ENCODE data around the gene IRAK4. TPM values are rescaled to one million over a fixed set of nuclear protein-coding genes. Genes with fewer than 3 reads are reported as not detected.
A peak's percentile ranks its signal among the peaks of the same experiment; 100 is the strongest.

The IRAK4 gene
- polyA plus RNA-seq, 3 donors: 17.3 to 44.6 (median 29.0) TPM

DNA sequence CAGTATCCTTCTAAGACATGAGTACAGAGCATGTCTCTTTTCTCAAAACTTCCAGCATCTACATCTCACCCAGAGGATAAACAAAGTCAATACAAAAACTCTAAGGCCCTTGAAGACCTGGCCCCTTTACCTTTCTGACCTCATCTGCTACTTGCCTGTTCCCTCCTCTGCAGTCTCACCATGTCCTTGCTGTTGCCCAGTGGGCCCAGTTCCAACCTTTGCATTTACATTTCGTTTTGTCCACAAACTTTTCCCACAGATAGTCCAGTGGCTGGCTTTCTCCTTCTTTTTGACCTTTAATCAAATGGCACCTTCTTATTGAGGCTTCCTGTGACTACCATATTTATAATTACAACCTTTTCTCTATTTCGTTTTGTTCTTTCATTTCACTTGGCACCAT, 1.6 kb downstream of the IRAK4 start:
- TF ChIP-seq, protein P1, sequence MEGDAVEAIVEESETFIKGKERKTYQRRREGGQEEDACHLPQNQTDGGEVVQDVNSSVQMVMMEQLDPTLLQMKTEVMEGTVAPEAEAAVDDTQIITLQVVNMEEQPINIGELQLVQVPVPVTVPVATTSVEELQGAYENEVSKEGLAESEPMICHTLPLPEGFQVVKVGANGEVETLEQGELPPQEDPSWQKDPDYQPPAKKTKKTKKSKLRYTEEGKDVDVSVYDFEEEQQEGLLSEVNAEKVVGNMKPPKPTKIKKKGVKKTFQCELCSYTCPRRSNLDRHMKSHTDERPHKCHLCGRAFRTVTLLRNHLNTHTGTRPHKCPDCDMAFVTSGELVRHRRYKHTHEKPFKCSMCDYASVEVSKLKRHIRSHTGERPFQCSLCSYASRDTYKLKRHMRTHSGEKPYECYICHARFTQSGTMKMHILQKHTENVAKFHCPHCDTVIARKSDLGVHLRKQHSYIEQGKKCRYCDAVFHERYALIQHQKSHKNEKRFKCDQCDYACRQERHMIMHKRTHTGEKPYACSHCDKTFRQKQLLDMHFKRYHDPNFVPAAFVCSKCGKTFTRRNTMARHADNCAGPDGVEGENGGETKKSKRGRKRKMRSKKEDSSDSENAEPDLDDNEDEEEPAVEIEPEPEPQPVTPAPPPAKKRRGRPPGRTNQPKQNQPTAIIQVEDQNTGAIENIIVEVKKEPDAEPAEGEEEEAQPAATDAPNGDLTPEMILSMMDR (IDR thresholded peaks at IDR 0.05): no peak
- peaks cover 8 to 10% of the 10 kb centered on the region in 2 donors for H3K36me3 Mint-ChIP-seq
- peak overlapping the region; percentile 31 to 97 for H3K4me3 Mint-ChIP-seq
- Histone ChIP-seq H3K9me3 (replicated peaks in 1 of 2; ENCODE audit: control insufficient read depth in 1 of 2, insufficient read depth in 1 of 2, low read length in 2 of 2) (no peaks in the 10 kb centered on the region), H3K9ac (ENCODE audit: insufficient read depth, low read length, poor library complexity, severe bottlenecking) (no peak overlapping the region), H3K27me3 (ENCODE audit: control insufficient read depth in 2 of 2, insufficient read depth in 2 of 2, low read length in 2 of 2) (no peaks in the 10 kb centered on the region), H3K4me2 (replicated peaks; ENCODE audit: extremely low read depth, low read length, poor library complexity, severe bottlenecking) (peak overlapping the region; percentile 81), H2AFZ (ENCODE audit: insufficient read depth, low read depth, low read length, poor library complexity, severe bottlenecking) (no peak overlapping the region), H3K36me3 (replicated peaks in 1 of 2; ENCODE audit: control insufficient read depth in 1 of 2, insufficient read depth in 2 of 2, low read length in 2 of 2) (peaks cover 0 to 28% of the 10 kb centered on the region in 2 donors), H3K27ac (ENCODE audit: low read depth in 1 of 2, low read length in 2 of 2) (peak overlapping the region in 1 of 2 donors; percentile 97), H3K79me2 (ENCODE audit: insufficient read depth, low read length) (peaks cover 74% of the 10 kb centered on the region), H3K4me1 (ENCODE audit: control insufficient read depth in 1 of 2, insufficient read depth in 2 of 2, low read length in 2 of 2) (peaks cover 32 to 46% of the 10 kb centered on the region in 2 donors), H3K4me3 (replicated peaks in 1 of 3; ENCODE audit: low read depth in 2 of 3, low read length in 3 of 3) (peak overlapping the region in 1 of 3 experiments; percentile 89), H4K20me1 (ENCODE audit: insufficient read depth, low read length) (peaks cover 25% of the 10 kb centered on the region)
- intact Hi-C loops (cut with micrococcal nuclease): no loop called here
- peaks cover 50% of the 10 kb centered on the region for H3K4me1 Mint-ChIP-seq
- H3K27me3 Mint-ChIP-seq (ENCODE audit: low read depth in 3 of 3): peaks cover 0 to 4% (median 0%) of the 10 kb centered on the region in 3 donors
- peak overlapping the region in 6 of 7 donors; percentile 27 to 99 (median 90) for H3K27ac Mint-ChIP-seq
- DNase-seq: no peak
- WGBS (ENCODE audit: insufficient coverage): 83% methylated on average over 1 of the region's 2 CpGs
- no peaks in the 10 kb centered on the region for H3K9me3 Mint-ChIP-seq

DNA sequence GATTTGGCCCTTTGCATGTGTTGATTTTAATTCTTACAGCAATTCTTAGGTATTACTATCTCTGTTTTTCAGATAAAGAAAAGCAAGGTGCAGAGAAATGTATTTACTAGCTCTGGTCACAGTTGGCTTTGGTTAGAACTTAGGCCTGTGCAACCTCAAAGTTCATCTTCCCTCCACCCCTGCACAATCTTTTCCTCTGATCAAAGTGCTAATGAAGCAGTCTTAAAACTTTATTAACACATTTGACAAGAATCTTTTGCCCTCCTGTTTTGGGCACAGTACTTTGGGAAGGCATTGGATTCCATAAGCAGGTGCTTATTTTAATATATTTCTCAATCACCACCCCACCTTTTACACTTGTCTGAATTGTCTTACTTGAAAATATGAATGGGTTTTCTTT, 2.7 kb downstream of the IRAK4 start:
- Histone ChIP-seq H3K27me3 (ENCODE audit: control insufficient read depth in 2 of 2, insufficient read depth in 2 of 2, low read length in 2 of 2) (no peaks in the 10 kb centered on the region), H3K79me2 (ENCODE audit: insufficient read depth, low read length) (peaks cover 77% of the 10 kb centered on the region), H3K4me3 (replicated peaks in 1 of 3; ENCODE audit: low read depth in 2 of 3, low read length in 3 of 3) (no peak overlapping the region), H3K27ac (ENCODE audit: low read depth in 1 of 2, low read length in 2 of 2) (no peak overlapping the region), H2AFZ (ENCODE audit: insufficient read depth, low read depth, low read length, poor library complexity, severe bottlenecking) (no peak overlapping the region), H3K4me1 (ENCODE audit: control insufficient read depth in 1 of 2, insufficient read depth in 2 of 2, low read length in 2 of 2) (peaks cover 32 to 46% of the 10 kb centered on the region in 2 donors), H3K4me2 (replicated peaks; ENCODE audit: extremely low read depth, low read length, poor library complexity, severe bottlenecking) (no peak overlapping the region), H4K20me1 (ENCODE audit: insufficient read depth, low read length) (peaks cover 35% of the 10 kb centered on the region), H3K9me3 (replicated peaks in 1 of 2; ENCODE audit: control insufficient read depth in 1 of 2, insufficient read depth in 1 of 2, low read length in 2 of 2) (no peaks in the 10 kb centered on the region), H3K9ac (ENCODE audit: insufficient read depth, low read length, poor library complexity, severe bottlenecking) (no peak overlapping the region), H3K36me3 (replicated peaks in 1 of 2; ENCODE audit: control insufficient read depth in 1 of 2, insufficient read depth in 2 of 2, low read length in 2 of 2) (peaks cover 0 to 35% of the 10 kb centered on the region in 2 donors)
- Mint-ChIP-seq H3K9me3 (no peaks in the 10 kb centered on the region), H3K4me3 (no peak overlapping the region), H3K27ac (no peak overlapping the region), H3K36me3 (peaks cover 8 to 10% of the 10 kb centered on the region in 2 donors), H3K27me3 (ENCODE audit: low read depth in 3 of 3) (peaks cover 0 to 4% (median 0%) of the 10 kb centered on the region in 3 donors), H3K4me1 (peaks cover 47% of the 10 kb centered on the region)
- intact Hi-C loops (cut with micrococcal nuclease): no loop called here
- TF ChIP-seq, protein P1 (IDR thresholded peaks at IDR 0.05): no peak
- DNase-seq: no peak
